ENCODE measurements around the gene MRPL10. TPM values are rescaled to one million over a fixed set of nuclear protein-coding genes. Genes with fewer than 3 reads are reported as not detected.

MRPL10 gene
- total RNA-seq, 4 donors from 2014 or later, result 34.9 to 74.9 (median 55.0) TPM

- no peaks in the 10 kb centered on the region for H3K36me3 ChIP-seq
- peaks cover 0 to 11% (median 7%) of the 10 kb centered on the region in 3 donors for H3K4me1 ChIP-seq
- ATAC-seq, result no peak
- WGBS, 2 donors (ENCODE audit: low coverage in 1 of 2), result 24 to 45% methylated on average over 3 to 4 of the region's 5 CpGs
- no peaks in the 10 kb centered on the region for H3K9me3 ChIP-seq
- H3K27me3 ChIP-seq, result peaks cover 74% of the 10 kb centered on the region
- no peak overlapping the region for H3K4me3 ChIP-seq
- TF ChIP-seq CTCF (IDR thresholded peaks at IDR 0.05) (no peak), EP300 (IDR thresholded peaks at IDR 0.05) (no peak)
- H3K27ac ChIP-seq, result no peak overlapping the region
Observed at GRCh38 chr17:47785538-47786123, 45.7 kb downstream of the MRPL10 start.

- 69 to 73% methylated on average over 1 to 4 of the region's 5 CpGs for WGBS, 2 donors (ENCODE audit: low coverage in 1 of 2)
- Histone ChIP-seq H3K4me1 (no peaks in the 10 kb centered on the region), H3K27ac (no peak overlapping the region), H3K4me3 (no peak overlapping the region), H3K27me3 (peaks cover 75% of the 10 kb centered on the region), H3K36me3 (no peaks in the 10 kb centered on the region), H3K9me3 (no peaks in the 10 kb centered on the region)
- ATAC-seq, result no peak
- TF ChIP-seq CTCF (IDR thresholded peaks at IDR 0.05) (no peak), POLR2AphosphoS5 (IDR thresholded peaks at IDR 0.05) (no peak), EP300 (IDR thresholded peaks at IDR 0.05) (no peak), POLR2A (IDR thresholded peaks at IDR 0.05) (no peak)
Observed at GRCh38 chr17:47781397-47781796, 49.9 kb downstream of the MRPL10 start.

- no CpG with 5 or more reads among the region's 45 CpGs for WGBS, 2 donors (ENCODE audit: low coverage in 1 of 2)
Observed at GRCh38 chr17:47778184-47778635, 53.1 kb downstream of the MRPL10 start.

GRCh38 chr17:47776330-47777197, 54.8 kb downstream of the MRPL10 start:
- H3K4me3 ChIP-seq, result no peak overlapping the region
- no peak for ATAC-seq
- TF ChIP-seq POLR2A (IDR thresholded peaks at IDR 0.05) (no peak), POLR2AphosphoS5 (IDR thresholded peaks at IDR 0.05) (no peak), EP300 (IDR thresholded peaks at IDR 0.05) (no peak), CTCF (IDR thresholded peaks at IDR 0.05) (peak in 3 of 4 experiments; percentile 47 to 59 (median 56))
- no peaks in the 10 kb centered on the region for H3K4me1 ChIP-seq
- no peak overlapping the region for H3K27ac ChIP-seq
- peaks cover 96% of the 10 kb centered on the region for H3K27me3 ChIP-seq
- peaks cover 0 to 7% (median 0%) of the 10 kb centered on the region in 3 donors for H3K9me3 ChIP-seq
- H3K36me3 ChIP-seq, result no peaks in the 10 kb centered on the region
- 38 to 41% methylated on average over 13 to 14 of the region's 14 CpGs for WGBS, 2 donors (ENCODE audit: low coverage in 1 of 2)

More at GRCh38 chr17:47778184-47778635, 53.1 kb downstream of the MRPL10 start:
- H3K9me3 ChIP-seq, result no peaks in the 10 kb centered on the region
- no peak overlapping the region for H3K4me3 ChIP-seq
- no peak for ATAC-seq
- H3K36me3 ChIP-seq, result no peaks in the 10 kb centered on the region
- no peaks in the 10 kb centered on the region for H3K4me1 ChIP-seq
- no peak overlapping the region for H3K27ac ChIP-seq
- TF ChIP-seq CTCF (IDR thresholded peaks at IDR 0.05) (no peak), POLR2AphosphoS5 (IDR thresholded peaks at IDR 0.05) (no peak), EP300 (IDR thresholded peaks at IDR 0.05) (no peak), POLR2A (IDR thresholded peaks at IDR 0.05) (no peak)
- peaks cover 88% of the 10 kb centered on the region for H3K27me3 ChIP-seq

Data from gastroesophageal sphincter (tissue), 4 donors.